Astrocyte (in vitro differentiated cells and primary cell): ENCODE results near the gene SPPL2A. TPM values are rescaled to one million over a fixed set of nuclear protein-coding genes. Genes with fewer than 3 reads are reported as not detected.

Experiments used
- DNase-seq: peaks from one replicate; pipeline ENCODE4 v3.0.0-alpha.2; 2010; ENCODE audit warnings: low read depth
- FAIRE-seq: peaks from 2 replicates; lab custom pipeline; 2011; peaks lifted over from hg19 to GRCh38; lab: Jason Lieb, UNC
- H2AFZ ChIP-seq: 2 replicates; pipeline ENCODE4 v1.6.0; 2012; ENCODE audit warnings: low read depth, low read length, inconsistent platforms
- H3K27ac ChIP-seq: 2 replicates; pipeline ENCODE4 v1.5.1; 2011; ENCODE audit warnings: low read depth, low read length, inconsistent platforms
- H3K27me3 ChIP-seq: 2 replicates; pipeline ENCODE4 v1.6.0; 2011; ENCODE audit warnings: low read length, inconsistent platforms; ENCODE audit not compliant: insufficient read depth
- H3K36me3 ChIP-seq: 2 replicates; pipeline ENCODE4 v1.5.1; 2011; ENCODE audit warnings: low read length, inconsistent platforms; ENCODE audit not compliant: insufficient read depth
- H3K4me1 ChIP-seq: 2 replicates; pipeline ENCODE4 v1.5.1; 2011; ENCODE audit warnings: low read length, inconsistent platforms; ENCODE audit not compliant: insufficient read depth
- H3K4me2 ChIP-seq: 2 replicates; pipeline ENCODE4 v1.6.0; 2012; ENCODE audit warnings: low read length, inconsistent platforms
- H3K4me3 ChIP-seq: 2 replicates; pipeline ENCODE4 v1.5.1; 2011; ENCODE audit warnings: low read depth, mild to moderate bottlenecking, low read length, inconsistent platforms; ENCODE audit not compliant: insufficient read depth
- H3K79me2 ChIP-seq: 2 replicates; pipeline ENCODE4 v1.6.0; 2012; ENCODE audit warnings: mild to moderate bottlenecking, low read length, inconsistent platforms; ENCODE audit not compliant: insufficient read depth
- H3K9ac ChIP-seq: 2 replicates; pipeline ENCODE4 v1.6.0; 2012; ENCODE audit warnings: mild to moderate bottlenecking, low read length, inconsistent platforms
- H3K9me3 ChIP-seq: 2 replicates; pipeline ENCODE4 v1.5.1; 2012; ENCODE audit warnings: low read depth, mild to moderate bottlenecking, low read length, inconsistent platforms; ENCODE audit not compliant: insufficient read depth
- H4K20me1 ChIP-seq: 2 replicates; pipeline ENCODE4 v1.6.0; 2012; ENCODE audit warnings: low read length, inconsistent platforms; ENCODE audit not compliant: insufficient read depth
- H3K27ac Mint-ChIP-seq: one replicate; pipeline ENCODE4 v1.8.0; 2021; ENCODE audit warnings: mild to moderate bottlenecking, mixed read lengths; ENCODE audit not compliant: unreplicated experiment
- H3K27me3 Mint-ChIP-seq: one replicate; pipeline ENCODE4 v1.8.0; 2021; ENCODE audit warnings: low read depth, mixed read lengths; ENCODE audit not compliant: unreplicated experiment
- H3K36me3 Mint-ChIP-seq: one replicate; pipeline ENCODE4 v1.8.0; 2021; ENCODE audit warnings: low read depth, mixed read lengths; ENCODE audit not compliant: unreplicated experiment
- H3K4me1 Mint-ChIP-seq: one replicate; pipeline ENCODE4 v1.8.0; 2021; ENCODE audit warnings: low read depth, mixed read lengths; ENCODE audit not compliant: unreplicated experiment
- H3K4me3 Mint-ChIP-seq: one replicate; pipeline ENCODE4 v1.8.0; 2021; ENCODE audit warnings: mild to moderate bottlenecking, moderate library complexity, mixed read lengths; ENCODE audit not compliant: unreplicated experiment
- H3K9me3 Mint-ChIP-seq: one replicate; pipeline ENCODE4 v1.8.0; 2021; ENCODE audit warnings: mild to moderate bottlenecking, mixed read lengths; ENCODE audit not compliant: unreplicated experiment
- EZH2 ChIP-seq: IDR thresholded peaks from 2 replicates; pipeline ENCODE4 v1.6.1; 2012; ENCODE audit warnings: mild to moderate bottlenecking, low read length, inconsistent platforms; ENCODE audit not compliant: insufficient read depth
- total RNA-seq: library from RNA; stranded (reverse); gene quantifications from 2 replicates; pipeline ENCODE4 v1.2.1, GENCODE V29; 2021
- TF ChIP-seq, protein P1 (sequence below): IDR thresholded peaks from 2 replicates; pipeline ENCODE4 v1.5.1; 2011; ENCODE audit warnings: low read depth, mild to moderate bottlenecking, inconsistent platforms, low read length, moderate library complexity; ENCODE audit not compliant: insufficient read depth

The SPPL2A gene
- total RNA-seq, 1 donor from 2014 or later, result 56.0 TPM

DNA sequence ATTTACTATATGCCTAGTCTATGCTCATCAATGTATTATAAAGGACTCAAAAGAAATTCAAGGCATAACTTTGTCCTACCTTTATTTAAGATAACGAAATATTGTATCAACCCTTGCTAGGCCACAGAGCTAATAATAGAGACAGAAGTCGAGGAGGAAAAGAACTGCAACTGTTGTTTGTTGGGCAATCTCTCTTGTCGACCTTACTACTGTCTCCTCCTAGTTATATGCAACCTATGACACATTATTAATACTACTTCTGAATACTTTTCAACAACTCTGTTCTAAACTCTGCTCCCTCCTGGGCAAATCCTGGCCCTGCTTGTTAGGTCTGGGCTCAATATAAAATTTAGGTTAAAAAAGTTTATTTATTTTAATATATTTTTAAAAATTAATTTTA, 24.6 kb downstream of the SPPL2A start:
- Histone ChIP-seq H3K27ac (no peak overlapping the region), H3K4me2 (no peak overlapping the region), H3K27me3 (no peaks in the 10 kb centered on the region), H3K9ac (no peak overlapping the region), H4K20me1 (no peaks in the 10 kb centered on the region), H3K79me2 (no peaks in the 10 kb centered on the region), H3K4me3 (no peak overlapping the region), H3K9me3 (no peaks in the 10 kb centered on the region), H3K4me1 (no peaks in the 10 kb centered on the region), H3K36me3 (peaks cover 10% of the 10 kb centered on the region), H2AFZ (no peak overlapping the region)
- Mint-ChIP-seq H3K36me3 (no peaks in the 10 kb centered on the region), H3K4me1 (peaks cover 1% of the 10 kb centered on the region), H3K9me3 (no peaks in the 10 kb centered on the region), H3K4me3 (no peak overlapping the region), H3K27me3 (no peaks in the 10 kb centered on the region), H3K27ac (no peak overlapping the region)
- DNase-seq (no peak), FAIRE-seq (no peak)
- no peak for TF ChIP-seq EZH2
- TF ChIP-seq, protein P1, sequence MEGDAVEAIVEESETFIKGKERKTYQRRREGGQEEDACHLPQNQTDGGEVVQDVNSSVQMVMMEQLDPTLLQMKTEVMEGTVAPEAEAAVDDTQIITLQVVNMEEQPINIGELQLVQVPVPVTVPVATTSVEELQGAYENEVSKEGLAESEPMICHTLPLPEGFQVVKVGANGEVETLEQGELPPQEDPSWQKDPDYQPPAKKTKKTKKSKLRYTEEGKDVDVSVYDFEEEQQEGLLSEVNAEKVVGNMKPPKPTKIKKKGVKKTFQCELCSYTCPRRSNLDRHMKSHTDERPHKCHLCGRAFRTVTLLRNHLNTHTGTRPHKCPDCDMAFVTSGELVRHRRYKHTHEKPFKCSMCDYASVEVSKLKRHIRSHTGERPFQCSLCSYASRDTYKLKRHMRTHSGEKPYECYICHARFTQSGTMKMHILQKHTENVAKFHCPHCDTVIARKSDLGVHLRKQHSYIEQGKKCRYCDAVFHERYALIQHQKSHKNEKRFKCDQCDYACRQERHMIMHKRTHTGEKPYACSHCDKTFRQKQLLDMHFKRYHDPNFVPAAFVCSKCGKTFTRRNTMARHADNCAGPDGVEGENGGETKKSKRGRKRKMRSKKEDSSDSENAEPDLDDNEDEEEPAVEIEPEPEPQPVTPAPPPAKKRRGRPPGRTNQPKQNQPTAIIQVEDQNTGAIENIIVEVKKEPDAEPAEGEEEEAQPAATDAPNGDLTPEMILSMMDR, result no peak

DNA sequence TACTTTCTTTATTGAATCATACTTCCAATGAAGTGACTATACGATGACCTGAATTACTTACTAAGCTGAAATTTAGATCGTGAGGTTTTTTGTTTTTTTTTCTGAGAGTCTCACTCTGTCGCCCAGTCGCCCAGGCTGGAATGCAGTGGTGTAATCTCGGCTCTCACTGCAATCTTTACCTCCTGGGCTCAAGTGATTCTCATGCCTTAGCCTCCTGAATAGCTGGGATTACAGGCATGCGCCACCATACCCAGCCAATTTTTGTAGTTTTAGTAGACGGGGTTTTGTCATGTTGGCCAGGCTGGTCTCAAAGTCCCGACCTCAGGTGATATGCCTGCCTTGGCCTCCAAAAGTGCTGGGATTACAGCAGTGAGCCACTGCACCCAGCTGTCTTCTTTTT, 28.7 kb downstream of the SPPL2A start:
- peaks cover 25% of the 10 kb centered on the region for H3K36me3 ChIP-seq
- Mint-ChIP-seq H3K27me3 (no peaks in the 10 kb centered on the region), H3K9me3 (no peaks in the 10 kb centered on the region), H3K4me1 (no peaks in the 10 kb centered on the region), H3K27ac (no peak overlapping the region), H3K36me3 (peaks cover 2% of the 10 kb centered on the region), H3K4me3 (no peak overlapping the region)
- no peak for DNase-seq
- H3K9ac ChIP-seq, result no peak overlapping the region
- H3K79me2 ChIP-seq, result no peaks in the 10 kb centered on the region
- H3K27me3 ChIP-seq, result no peaks in the 10 kb centered on the region
- TF ChIP-seq EZH2, result no peak
- TF ChIP-seq, protein P1, result no peak
- H2AFZ ChIP-seq, result no peak overlapping the region
- no peak overlapping the region for H3K27ac ChIP-seq
- no peaks in the 10 kb centered on the region for H4K20me1 ChIP-seq
- H3K4me2 ChIP-seq, result no peak overlapping the region
- no peaks in the 10 kb centered on the region for H3K4me1 ChIP-seq
- no peaks in the 10 kb centered on the region for H3K9me3 ChIP-seq
- FAIRE-seq, result no peak
- H3K4me3 ChIP-seq, result no peak overlapping the region

DNA sequence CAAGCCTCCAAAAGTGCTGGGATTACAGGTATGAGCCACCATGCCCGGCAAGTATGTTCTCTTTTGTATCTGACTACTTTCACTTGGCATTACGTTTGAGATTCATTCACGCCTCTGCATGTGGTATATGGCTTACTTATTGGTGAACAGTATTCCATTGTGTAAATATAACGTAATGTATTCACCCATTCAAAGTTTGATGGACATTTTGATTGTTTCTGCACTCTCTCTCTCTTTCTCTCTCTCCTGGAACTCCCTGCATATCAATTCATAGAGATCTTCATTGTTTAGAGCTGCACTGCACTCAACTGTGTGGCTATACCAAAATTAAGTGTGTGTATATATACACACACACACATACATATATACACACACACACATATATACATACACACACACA, 30.4 kb downstream of the SPPL2A start:
- DNase-seq (no peak), FAIRE-seq (no peak)
- no peaks in the 10 kb centered on the region for H3K4me1 ChIP-seq
- H3K4me2 ChIP-seq, result no peak overlapping the region
- no peaks in the 10 kb centered on the region for H3K79me2 ChIP-seq
- no peaks in the 10 kb centered on the region for H3K27me3 Mint-ChIP-seq
- H3K4me1 Mint-ChIP-seq, result no peaks in the 10 kb centered on the region
- H3K27ac Mint-ChIP-seq, result no peak overlapping the region
- H3K9ac ChIP-seq, result no peak overlapping the region
- H3K27ac ChIP-seq, result no peak overlapping the region
- no peaks in the 10 kb centered on the region for H3K9me3 ChIP-seq
- H3K9me3 Mint-ChIP-seq, result no peaks in the 10 kb centered on the region
- no peaks in the 10 kb centered on the region for H4K20me1 ChIP-seq
- H3K27me3 ChIP-seq, result no peaks in the 10 kb centered on the region
- TF ChIP-seq EZH2, result no peak
- TF ChIP-seq, protein P1, result no peak
- peaks cover 25% of the 10 kb centered on the region for H3K36me3 ChIP-seq
- H3K4me3 ChIP-seq, result no peak overlapping the region
- H2AFZ ChIP-seq, result no peak overlapping the region
- peaks cover 2% of the 10 kb centered on the region for H3K36me3 Mint-ChIP-seq
- H3K4me3 Mint-ChIP-seq, result no peak overlapping the region
